GM21619 (cell line): Measurements from ENCODE around the gene GFER.
"Not testable (repeated sequence)": the region's sequence is repeated elsewhere in the genome, so short reads cannot be mapped to it uniquely, and the experiment has no call there.

Experiments
- ATAC-seq: cut with Tn5 transposase; IDR thresholded peaks from one replicate; pipeline ENCODE4 v1.9.1; 2021; ENCODE audit not compliant: unreplicated experiment

The GFER gene

GRCh38 chr16:1983544-1984346, at the start of gene GFER:
GFER (plus strand) TSS chr16:1984193; CDS start chr16:1984219, 26 bp downstream.
- peak; percentile 70 for ATAC-seq

GRCh38 chr16:1936945-1937479, 47.0 kb upstream of the GFER start:
- ATAC-seq: no peak

DNA sequence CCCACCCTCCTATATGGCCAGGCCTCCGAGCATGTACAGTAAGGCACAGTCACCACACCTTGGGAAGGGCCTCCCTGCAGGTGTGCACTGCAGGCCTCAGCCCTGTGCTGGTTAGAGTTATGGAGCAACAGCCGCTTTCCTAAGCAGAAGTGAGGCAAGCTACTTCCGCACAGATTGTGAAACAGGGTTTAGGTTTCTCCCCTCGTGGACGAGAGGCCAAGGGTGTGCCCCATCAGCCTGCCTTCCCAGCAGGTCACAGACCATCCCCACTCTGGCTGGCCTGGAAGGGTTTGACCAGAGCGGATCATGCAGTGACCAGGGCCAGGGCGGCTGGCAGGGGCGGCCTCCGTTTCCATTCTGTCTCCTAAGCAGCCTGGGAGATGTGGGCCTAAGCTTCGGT, 45.7 kb upstream of the GFER start:
- no peak for ATAC-seq

DNA sequence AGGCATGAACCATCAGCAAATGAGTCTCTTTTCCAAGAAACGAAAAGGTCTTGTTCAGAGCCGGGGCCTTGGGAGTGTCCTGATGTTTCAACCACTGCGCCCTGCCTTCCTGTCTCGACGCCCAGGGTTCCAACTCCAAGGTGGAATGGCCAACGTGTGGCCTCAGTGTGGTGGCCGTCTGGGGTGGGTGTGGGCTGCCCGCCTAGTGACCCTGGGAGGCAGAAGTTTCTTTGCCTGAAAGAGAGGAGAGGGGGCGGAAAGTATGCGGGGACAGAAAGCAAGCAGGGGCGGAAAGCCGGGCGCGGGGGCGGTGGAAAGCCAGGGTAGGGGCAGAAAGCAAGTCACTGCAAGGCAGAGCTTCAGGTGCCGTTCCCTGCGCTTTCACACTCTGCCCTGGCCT, 45.1 kb upstream of the GFER start:
- no peak for ATAC-seq

GRCh38 chr16:1939833-1940232, 44.2 kb upstream of the GFER start:
- not testable (repeated sequence) for ATAC-seq

- ATAC-seq: no peak
Measured at GRCh38 chr16:1940273-1941161, 43.5 kb upstream of the GFER start.

GRCh38 chr16:1941162-1942046, 42.6 kb upstream of the GFER start:
- no peak for ATAC-seq

DNA sequence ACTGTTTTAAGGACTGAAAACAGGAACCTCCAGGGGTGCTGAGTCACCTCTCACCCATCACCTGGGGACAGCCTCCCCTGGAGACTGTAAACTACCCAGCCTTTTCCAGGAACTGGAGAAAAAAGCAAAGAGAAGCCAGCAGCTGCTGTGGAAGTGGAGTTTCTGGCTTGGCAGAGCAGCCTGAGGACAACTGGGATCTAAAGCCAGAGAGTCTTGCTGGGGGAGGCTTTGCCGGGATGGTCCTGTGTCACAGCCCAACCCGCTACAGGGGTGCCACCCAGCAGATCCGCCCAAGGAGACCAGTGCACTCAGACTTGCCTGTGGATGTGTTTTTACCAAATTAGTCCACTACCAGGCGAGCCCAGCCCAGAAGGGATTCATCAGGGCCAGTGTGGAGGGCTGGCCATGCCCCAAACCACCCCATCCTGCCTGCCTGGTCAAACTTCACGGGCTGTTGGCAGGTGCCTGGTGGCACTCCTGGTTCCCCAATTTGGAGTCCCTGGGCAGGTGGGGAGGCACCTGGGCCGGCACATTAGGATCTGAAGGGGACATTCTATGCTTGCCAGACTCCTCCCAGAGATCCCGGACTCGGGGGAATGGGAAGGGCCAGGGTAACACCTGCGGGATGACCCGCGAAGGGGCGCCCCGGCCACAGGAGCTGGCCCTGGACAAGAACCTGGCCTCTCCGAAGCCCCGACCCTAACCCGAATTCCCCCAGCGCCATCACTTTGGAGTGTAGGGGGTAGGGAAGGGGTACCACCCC, 41.8 kb upstream of the GFER start:
- no peak for ATAC-seq

GRCh38 chr16:1942810-1943726, 40.9 kb upstream of the GFER start, which contains the start of gene MSRB1:
MSRB1 (minus strand) TSS chr16:1943199; CDS start chr16:1943156, 43 bp downstream.
- peak; percentile 92 for ATAC-seq

- ATAC-seq: no peak
Measured at GRCh38 chr16:1944612-1945199, 39.3 kb upstream of the GFER start.

DNA sequence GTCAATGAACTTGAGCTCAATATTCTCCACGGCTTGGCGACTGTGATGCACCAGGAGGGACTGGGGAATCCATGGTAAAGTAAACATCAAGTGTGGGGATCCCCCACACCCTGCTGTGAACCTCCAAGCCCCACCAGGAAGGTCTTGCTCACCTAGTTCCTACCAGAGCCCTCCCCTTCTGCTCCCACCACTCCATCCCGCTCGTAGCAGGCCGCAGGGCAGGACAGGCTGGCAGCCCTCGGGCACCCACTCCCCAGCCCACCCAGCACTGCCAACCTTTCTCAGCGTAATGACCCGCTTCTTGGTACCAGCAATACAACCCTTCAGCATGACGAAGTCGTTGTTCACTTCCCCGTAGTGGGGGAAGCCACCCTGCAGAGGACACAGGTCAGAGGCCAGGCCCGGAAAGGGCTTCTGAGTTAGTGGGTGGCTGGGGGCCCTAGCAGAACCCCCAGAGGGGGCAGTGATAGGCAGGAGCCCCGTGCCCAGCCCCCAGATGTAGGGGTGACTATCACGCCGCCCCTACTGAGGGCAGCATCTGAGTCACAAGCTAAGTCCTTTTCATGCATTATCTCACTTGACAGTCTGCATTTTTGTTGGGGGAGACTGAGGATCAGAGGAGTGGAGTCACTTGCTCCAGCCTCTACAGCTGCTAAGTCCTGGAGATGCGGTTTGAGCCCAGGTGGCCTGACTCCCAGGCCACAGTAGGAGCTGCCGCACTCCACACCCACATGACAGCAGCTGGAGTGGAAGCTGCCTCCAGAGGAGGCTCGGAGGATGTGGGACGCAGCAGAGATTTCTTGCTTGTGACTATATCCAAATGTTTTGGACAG, 38.2 kb upstream of the GFER start:
- no peak for ATAC-seq

DNA sequence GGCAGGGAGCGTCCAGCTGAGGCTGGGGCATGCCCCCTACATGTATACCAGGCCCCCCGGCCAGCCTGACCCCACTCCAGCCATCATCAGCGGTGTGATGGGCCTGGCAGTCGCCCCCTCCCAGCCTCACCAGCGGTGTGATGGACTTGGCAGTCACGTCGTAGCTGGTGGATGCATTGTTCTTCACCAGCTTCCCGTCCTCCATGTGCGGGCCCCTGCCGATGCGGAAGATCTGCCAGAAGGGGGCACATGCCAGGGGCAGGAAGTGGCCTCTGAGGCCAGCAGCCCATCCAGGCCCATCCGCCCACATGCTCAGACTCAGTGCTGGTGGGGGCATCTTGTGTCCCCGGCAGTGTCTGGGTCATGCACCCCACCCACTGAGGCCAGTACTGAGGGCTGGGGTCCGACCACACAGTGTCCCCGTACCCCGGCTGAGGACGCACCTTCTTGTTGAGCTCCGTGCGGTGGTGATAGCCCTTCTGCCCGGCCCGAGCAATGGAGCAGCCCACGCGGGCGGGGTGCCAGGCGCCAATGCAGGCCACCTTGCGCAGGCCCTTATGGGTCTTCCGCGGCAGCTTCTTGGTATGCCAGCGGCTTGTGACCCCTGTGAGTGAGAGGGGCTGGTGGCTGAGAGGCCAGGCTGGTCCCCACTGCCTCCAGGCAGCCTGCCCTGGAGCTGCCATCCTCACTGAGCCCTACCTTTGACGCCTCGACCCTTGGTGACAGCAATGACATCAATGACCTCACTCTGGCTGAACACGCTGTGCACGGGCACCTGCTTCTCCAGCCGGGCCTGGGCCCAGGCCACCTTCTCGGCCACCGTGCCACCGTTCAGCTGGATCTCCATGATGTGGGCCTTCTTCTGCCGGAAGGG, 37.3 kb upstream of the GFER start:
- no peak for ATAC-seq

- ATAC-seq: no peak
Measured at GRCh38 chr16:1947369-1947670, 36.7 kb upstream of the GFER start.

DNA sequence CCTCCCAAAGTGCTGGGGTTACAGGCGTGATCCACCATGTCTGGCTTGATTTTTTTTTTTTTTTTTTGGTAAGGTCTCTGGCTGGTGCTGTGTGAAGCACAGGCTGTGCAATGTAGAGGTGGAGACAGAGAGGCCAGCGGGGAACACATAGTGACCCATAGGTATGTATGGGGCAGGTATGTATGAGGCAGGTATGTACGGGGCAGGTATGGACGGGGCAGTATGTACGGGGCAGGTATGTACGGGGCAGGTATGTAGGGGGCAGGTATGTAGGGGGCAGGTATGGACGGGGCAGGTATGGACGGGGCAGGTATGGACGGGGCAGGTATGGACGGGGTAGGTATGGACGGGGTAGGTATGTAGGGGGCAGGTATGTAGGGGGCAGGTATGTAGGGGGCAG, 34.5 kb upstream of the GFER start:
- no peak for ATAC-seq

DNA sequence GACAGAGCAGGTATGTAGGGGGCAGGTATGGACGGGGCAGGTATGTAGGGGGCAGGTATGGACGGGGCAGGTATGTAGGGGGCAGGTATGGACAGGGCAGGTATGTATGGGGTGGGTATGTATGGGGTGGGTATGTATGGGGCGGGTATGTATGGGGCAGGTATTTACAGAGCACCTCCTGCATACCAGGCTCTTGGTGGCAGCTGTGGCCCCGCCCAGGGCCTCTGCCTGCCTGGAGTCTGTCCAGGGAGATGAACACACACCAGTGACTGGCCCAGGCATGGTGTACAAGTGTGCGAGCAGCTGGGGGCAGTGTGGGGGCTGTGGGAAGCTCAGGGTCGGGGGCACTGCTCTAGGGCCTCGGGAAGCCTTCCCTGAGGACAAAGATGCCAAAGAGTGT, 33.9 kb upstream of the GFER start:
- no peak for ATAC-seq

DNA sequence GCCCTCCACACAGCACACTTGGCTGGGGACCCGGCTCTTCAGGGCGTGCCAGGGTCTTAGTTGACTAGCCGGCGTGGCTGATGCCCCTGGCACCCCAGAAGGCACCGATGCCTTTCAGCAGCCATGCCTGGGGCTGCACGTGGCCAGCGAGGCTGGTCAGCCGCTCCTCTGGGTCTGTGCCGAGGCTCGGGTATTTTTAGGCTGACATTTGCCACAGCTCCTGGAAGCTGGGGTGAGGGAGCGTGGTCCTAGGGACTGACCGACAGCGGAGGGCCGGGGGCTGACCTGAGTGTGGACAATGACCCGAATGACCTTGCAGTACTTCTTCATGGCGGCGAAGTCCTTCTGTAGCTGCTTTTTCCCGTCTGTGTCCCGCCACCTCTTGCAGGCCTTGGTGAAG, 33.4 kb upstream of the GFER start:
- ATAC-seq: no peak

GRCh38 chr16:1953734-1954133, 30.3 kb upstream of the GFER start:
- ATAC-seq: no peak
